HEK293 (cell line): ENCODE measurements around the gene EPHA6.

Experiments used
- CTCF ChIA-PET: fragments of 350-600 bp; formaldehyde crosslinking; extraction: SDS; loops from one replicate; lab custom pipeline; 2021; ENCODE audit warnings: antibody characterized with exemption; lab: Yijun Ruan, JAX
- POLR2A ChIA-PET: fragments of 300-600 bp; formaldehyde crosslinking; extraction: SDS; loops from one replicate; lab custom pipeline; 2020; ENCODE audit warnings: antibody characterized with exemption, inconsistent platforms; lab: Yijun Ruan, JAX
- H3K27ac ChIP-seq: fragments of 200-500 bp; sonication (Bioruptor generic); 2 replicates; pipeline ENCODE4 v1.5.1; 2014; ENCODE audit warnings: low read depth, low read length, control low read depth, inconsistent platforms; ENCODE audit errors: extremely low read depth
- H3K36me3 ChIP-seq, 2 experiments: fragments of 200-500 bp in 1 of 2; sonication (Bioruptor generic) in 1 of 2; 1 replicate in 1 of 2; 2 replicates in 1 of 2; pipeline ENCODE4 v1.5.1; 2014 to 2017; ENCODE audit warnings: inconsistent platforms in 2 of 2, low read length in 2 of 2; ENCODE audit not compliant: control insufficient read depth in 2 of 2, insufficient read depth in 1 of 2
- H3K4me1 ChIP-seq: fragments of 200-500 bp; sonication (Bioruptor generic); 2 replicates; pipeline ENCODE4 v1.5.1; 2014; ENCODE audit warnings: mild to moderate bottlenecking, low read length, inconsistent platforms; ENCODE audit not compliant: control insufficient read depth, insufficient read depth
- H3K4me3 ChIP-seq: 2 replicates; pipeline ENCODE4 v1.5.1; 2011; ENCODE audit warnings: low read depth, mild to moderate bottlenecking, control low read depth, low read length, moderate library complexity
- H3K9me3 ChIP-seq: fragments of 200-500 bp; sonication (Bioruptor generic); 2 replicates; pipeline ENCODE4 v1.5.1; 2014; ENCODE audit warnings: low read depth, low read length, inconsistent platforms; ENCODE audit not compliant: control insufficient read depth, insufficient read depth
- CTCF ChIP-seq: fragments of 450-650 bp; formaldehyde crosslinking; IDR thresholded peaks from 2 replicates; pipeline ENCODE4 v1.5.1; 2016; ENCODE audit warnings: missing biosample characterization, missing genetic modification characterization
- GLIS2 ChIP-seq: fragments of 450-650 bp; formaldehyde crosslinking; IDR thresholded peaks from 2 replicates; pipeline ENCODE4 v1.5.1; 2016; ENCODE audit warnings: missing biosample characterization, missing genetic modification characterization
- HOXD13 ChIP-seq: sonication (generic); formaldehyde crosslinking; IDR thresholded peaks from 2 replicates; pipeline ENCODE4 v1.8.0; 2022; ENCODE audit warnings: missing genetic modification reagents, borderline replicate concordance
- KLF7 ChIP-seq: fragments of 450-650 bp; formaldehyde crosslinking; IDR thresholded peaks from 2 replicates; pipeline ENCODE4 v1.5.1; 2016; ENCODE audit warnings: missing biosample characterization, missing genetic modification characterization, borderline replicate concordance
- KLF8 ChIP-seq: fragments of 450-650 bp; formaldehyde crosslinking; IDR thresholded peaks from 2 replicates; pipeline ENCODE4 v1.5.1; 2016; ENCODE audit warnings: missing biosample characterization, missing genetic modification characterization
- SCRT2 ChIP-seq: fragments of 450-650 bp; formaldehyde crosslinking; IDR thresholded peaks from 2 replicates; pipeline ENCODE4 v1.5.1; 2016; ENCODE audit warnings: missing biosample characterization, missing genetic modification characterization
- WT1 ChIP-seq: fragments of 450-650 bp; formaldehyde crosslinking; IDR thresholded peaks from 2 replicates; pipeline ENCODE4 v1.5.1; 2016; ENCODE audit warnings: missing biosample characterization, missing genetic modification characterization
- ZBTB21 ChIP-seq: fragments of 450-650 bp; formaldehyde crosslinking; IDR thresholded peaks from 2 replicates; pipeline ENCODE4 v1.5.1; 2017; ENCODE audit warnings: missing biosample characterization, missing genetic modification characterization
- ZFP3 ChIP-seq: fragments of 450-650 bp; formaldehyde crosslinking; IDR thresholded peaks from 2 replicates; pipeline ENCODE4 v1.5.1; 2016; ENCODE audit warnings: low read depth, missing biosample characterization, missing genetic modification characterization
- ZNF132 ChIP-seq: fragments of 450-650 bp; formaldehyde crosslinking; IDR thresholded peaks from 2 replicates; pipeline ENCODE4 v1.5.1; 2017; ENCODE audit warnings: missing biosample characterization, missing genetic modification characterization, borderline replicate concordance
- ZNF266 ChIP-seq: fragments of 450-650 bp; formaldehyde crosslinking; IDR thresholded peaks from 2 replicates; pipeline ENCODE4 v1.5.1; 2016; ENCODE audit warnings: missing biosample characterization, missing genetic modification characterization, low read depth
- ZNF449 ChIP-seq: fragments of 450-650 bp; formaldehyde crosslinking; IDR thresholded peaks from 2 replicates; pipeline ENCODE4 v1.5.1; 2017; ENCODE audit warnings: missing biosample characterization, mild to moderate bottlenecking, missing genetic modification characterization, moderate library complexity
- ZNF514 ChIP-seq: fragments of 450-650 bp; formaldehyde crosslinking; IDR thresholded peaks from 2 replicates; pipeline ENCODE4 v1.5.1; 2016; ENCODE audit warnings: missing biosample characterization, missing genetic modification characterization
- ZNF518A ChIP-seq: fragments of 450-650 bp; formaldehyde crosslinking; conservative IDR thresholded peaks from 2 replicates; pipeline ENCODE4 v1.5.1; 2016; ENCODE audit warnings: low read depth, missing biosample characterization, missing genetic modification characterization
- ZNF529 ChIP-seq: fragments of 450-650 bp; formaldehyde crosslinking; IDR thresholded peaks from 2 replicates; pipeline ENCODE4 v1.5.1; 2017; ENCODE audit warnings: missing genetic modification characterization, missing biosample characterization; ENCODE audit not compliant: insufficient replicate concordance
- ZNF555 ChIP-seq: fragments of 450-650 bp; formaldehyde crosslinking; conservative IDR thresholded peaks from 2 replicates; pipeline ENCODE4 v1.5.1; 2017; ENCODE audit warnings: missing biosample characterization, mild to moderate bottlenecking, missing genetic modification characterization, inconsistent platforms
- ZNF624 ChIP-seq: fragments of 450-650 bp; formaldehyde crosslinking; IDR thresholded peaks from 2 replicates; pipeline ENCODE4 v1.5.1; 2017; ENCODE audit warnings: missing biosample characterization, missing genetic modification characterization
- ZSCAN23 ChIP-seq: fragments of 450-650 bp; formaldehyde crosslinking; IDR thresholded peaks from 2 replicates; pipeline ENCODE4 v1.5.1; 2016; ENCODE audit warnings: missing biosample characterization, missing genetic modification characterization

The EPHA6 gene

GRCh38 chr3:97409612-97410011 is 595.2 kb downstream of the EPHA6 start (continued):
- TF ChIP-seq HOXD13 (CRISPR knock-in tag) (no peak), ZBTB21 (tag by site-specific recombination) (no peak), ZNF529 (tag by site-specific recombination) (no peak), KLF7 (no peak)

GRCh38 chr3:97421565-97421964 is 607.2 kb downstream of the EPHA6 start:
- Histone ChIP-seq H3K4me1 (no peaks in the 10 kb centered on the region), H3K36me3 (no peaks in the 10 kb centered on the region), H3K27ac (no peak overlapping the region), H3K4me3 (no peak overlapping the region), H3K9me3 (no peaks in the 10 kb centered on the region)
- ChIA-PET POLR2A (no interaction called here), CTCF (no interaction called here)
- TF ChIP-seq ZNF514 (tag by site-specific recombination) (no peak), ZNF132 (tag by site-specific recombination) (no peak), WT1 (tag by site-specific recombination) (no peak)

GRCh38 chr3:97425002-97425401 is 610.6 kb downstream of the EPHA6 start:
- Histone ChIP-seq H3K4me1 (no peaks in the 10 kb centered on the region), H3K36me3 (no peaks in the 10 kb centered on the region), H3K9me3 (no peaks in the 10 kb centered on the region), H3K27ac (no peak overlapping the region), H3K4me3 (no peak overlapping the region)
- ChIA-PET CTCF (no interaction called here), POLR2A (no interaction called here)
- TF ChIP-seq SCRT2: no peak
- TF ChIP-seq ZSCAN23: no peak

- TF ChIP-seq KLF8 (tag by site-specific recombination): no peak
- TF ChIP-seq GLIS2 (tag by site-specific recombination): no peak
- no peak for TF ChIP-seq CTCF
- no peak for TF ChIP-seq ZNF624
- H3K9me3 ChIP-seq: no peaks in the 10 kb centered on the region
- no peaks in the 10 kb centered on the region for H3K36me3 ChIP-seq
- ChIA-PET POLR2A (no interaction called here), CTCF (no interaction called here)
- no peaks in the 10 kb centered on the region for H3K4me1 ChIP-seq
- no peak overlapping the region for H3K4me3 ChIP-seq
- no peak overlapping the region for H3K27ac ChIP-seq
These were observed 616.2 kb downstream of the EPHA6 start for GRCh38 chr3:97430601-97431000.

GRCh38 chr3:97432914-97433313 is 618.5 kb downstream of the EPHA6 start:
- ChIA-PET CTCF (no interaction called here), POLR2A (no interaction called here)
- Histone ChIP-seq H3K4me3 (no peak overlapping the region), H3K27ac (no peak overlapping the region), H3K4me1 (no peaks in the 10 kb centered on the region), H3K36me3 (no peaks in the 10 kb centered on the region), H3K9me3 (no peaks in the 10 kb centered on the region)
- TF ChIP-seq ZNF266 (tag by site-specific recombination) (no peak), ZNF518A (no peak), ZNF555 (tag by site-specific recombination) (no peak), ZNF449 (tag by site-specific recombination) (no peak), ZFP3 (tag by site-specific recombination) (no peak)
